SK-N-SH (cell line): Measurements from ENCODE around the gene KTN1. TPM values are rescaled to one million over a fixed set of nuclear protein-coding genes. Genes with fewer than 3 reads are reported as not detected.

Source experiments
- CTCF ChIA-PET: fragments of 300-600, 350-600 bp; formaldehyde crosslinking; extraction: SDS; loops from one replicate; lab custom pipeline; 2021; lab: Yijun Ruan, JAX
- POLR2A ChIA-PET: fragments of 350-600 bp; sonication (Branson Sonifier 250); formaldehyde crosslinking; extraction: SDS; loops from one replicate; lab custom pipeline; 2020; ENCODE audit warnings: antibody characterized with exemption, inconsistent platforms; lab: Yijun Ruan, JAX
- DNase-seq: peaks from one replicate; pipeline ENCODE4 v3.0.0; 2012
- H2AFZ ChIP-seq: fragments of 200-600 bp; sonication (generic); 2 replicates; pipeline ENCODE4 v1.8.1; 2016; ENCODE audit warnings: antibody characterized with exemption, mild to moderate bottlenecking, low read depth
- H3F3A ChIP-seq: fragments of 200-600 bp; sonication (generic); replicated peaks from 2 replicates; pipeline ENCODE3; 2016; ENCODE audit warnings: antibody characterized with exemption, mild to moderate bottlenecking; ENCODE audit not compliant: insufficient read depth
- H3K27ac ChIP-seq, 2 experiments: fragments of 200-500 bp in 1 of 2; fragments of 200-600 bp in 1 of 2; sonication (Bioruptor generic) in 1 of 2; sonication (generic), shearing (Covaris generic) in 1 of 2; 2 replicates each; pipeline versions ENCODE4 v1.5.1 to v1.6.1; 2014 to 2016; ENCODE audit warnings: low read depth in 2 of 2, inconsistent platforms in 1 of 2, low read length in 1 of 2, mild to moderate bottlenecking in 1 of 2, mixed read lengths in 1 of 2
- H3K27me3 ChIP-seq: fragments of 200-600 bp; sonication (generic), shearing (Covaris generic); 2 replicates; pipeline ENCODE4 v1.6.1; 2016; ENCODE audit warnings: mixed run types; ENCODE audit not compliant: insufficient read depth
- H3K36me3 ChIP-seq, 2 experiments: fragments of 200-500 bp in 1 of 2; fragments of 200-600 bp in 1 of 2; sonication (Bioruptor generic) in 1 of 2; sonication (generic) in 1 of 2; replicated peaks in 1 of 2; 2 replicates each; pipeline versions ENCODE3 to v1.5.1; 2014 to 2016; ENCODE audit warnings: low read length in 1 of 2, mild to moderate bottlenecking in 1 of 2; ENCODE audit not compliant: insufficient read depth in 2 of 2, control insufficient read depth in 1 of 2
- H3K4me1 ChIP-seq, 2 experiments: fragments of 200-500 bp in 1 of 2; fragments of 200-600 bp in 1 of 2; sonication (Bioruptor generic) in 1 of 2; sonication (generic), shearing (Covaris generic) in 1 of 2; 2 replicates each; pipeline versions ENCODE4 v1.5.1 to v1.6.1; 2014 to 2016; ENCODE audit warnings: low read depth in 1 of 2, low read length in 1 of 2, mixed run types in 1 of 2; ENCODE audit not compliant: insufficient read depth in 2 of 2, control insufficient read depth in 1 of 2
- H3K4me2 ChIP-seq: fragments of 200-600 bp; sonication (generic), shearing (Covaris generic); 2 replicates; pipeline ENCODE4 v1.6.1; 2017; ENCODE audit warnings: mixed run types
- H3K4me3 ChIP-seq, 2 experiments: fragments of 200-500 bp in 1 of 2; fragments of 200-600 bp in 1 of 2; sonication (Bioruptor generic) in 1 of 2; sonication (generic), shearing (Covaris generic) in 1 of 2; 2 replicates each; pipeline versions ENCODE4 v1.5.1 to v1.8.1; 2014 to 2016; ENCODE audit warnings: low read depth in 2 of 2, inconsistent platforms in 1 of 2, low read length in 1 of 2, mild to moderate bottlenecking in 1 of 2, mixed read lengths in 1 of 2, moderate library complexity in 1 of 2
- H3K79me2 ChIP-seq: fragments of 200-600 bp; sonication (generic); 2 replicates; pipeline ENCODE4 v1.8.1; 2017; ENCODE audit warnings: mild to moderate bottlenecking; ENCODE audit not compliant: insufficient read depth
- H3K9ac ChIP-seq: fragments of 200-600 bp; sonication (generic); 2 replicates; pipeline ENCODE4 v1.6.1; 2017; ENCODE audit warnings: mixed run types
- H3K9me2 ChIP-seq: fragments of 200-600 bp; sonication (generic); 2 replicates; pipeline ENCODE4 v1.6.1; 2017; ENCODE audit warnings: mixed run types
- H3K9me3 ChIP-seq: fragments of 200-600 bp; sonication (generic); 2 replicates; pipeline ENCODE4 v1.6.1; 2017; ENCODE audit warnings: mixed run types, mild to moderate bottlenecking, moderate library complexity
- H4K20me1 ChIP-seq: fragments of 200-600 bp; sonication (generic); 2 replicates; pipeline ENCODE4 v1.6.1; 2017; ENCODE audit warnings: mild to moderate bottlenecking, mixed run types; ENCODE audit not compliant: insufficient read depth
- CTCF ChIP-seq: fragments of 200-600 bp; sonication (generic); IDR thresholded peaks from 2 replicates; pipeline ENCODE4 v1.6.1; 2017; ENCODE audit warnings: antibody characterized with exemption, mild to moderate bottlenecking, moderate library complexity
- EZH2phosphoT487 ChIP-seq: fragments of 200-600 bp; sonication (generic); IDR thresholded peaks from 2 replicates; pipeline ENCODE4 v1.6.1; 2017; ENCODE audit warnings: low read depth, mixed run types, mild to moderate bottlenecking, antibody characterized with exemption, moderate library complexity, borderline replicate concordance
- FOSL2 ChIP-seq: IDR thresholded peaks from 2 replicates; pipeline ENCODE4 v1.4.0; 2012; ENCODE audit warnings: low read depth, mild to moderate bottlenecking, moderate library complexity, borderline replicate concordance
- GABPA ChIP-seq: IDR thresholded peaks from 2 replicates; pipeline ENCODE4 v1.4.0; 2012; ENCODE audit warnings: low read depth, mild to moderate bottlenecking
- GATA2 ChIP-seq: sonication (generic); formaldehyde crosslinking; IDR thresholded peaks from 2 replicates; pipeline ENCODE4 v1.5.0; 2020; ENCODE audit warnings: mild to moderate bottlenecking, missing genetic modification reagents
- JUND ChIP-seq: IDR thresholded peaks from 2 replicates; pipeline ENCODE4 v1.4.0; 2012
- MAX ChIP-seq: IDR thresholded peaks from 2 replicates; pipeline ENCODE4 v1.4.0; 2012; ENCODE audit warnings: low read depth
- MEF2A ChIP-seq: IDR thresholded peaks from 2 replicates; pipeline ENCODE4 v1.4.0; 2012; ENCODE audit warnings: low read depth, borderline replicate concordance
- NFIC ChIP-seq: IDR thresholded peaks from 2 replicates; pipeline ENCODE4 v1.4.0; 2012; ENCODE audit warnings: borderline replicate concordance
- POLR2AphosphoS5 ChIP-seq: IDR thresholded peaks from 2 replicates; pipeline ENCODE4 v1.6.1; 2012; ENCODE audit warnings: low read depth, low read length
- RAD21 ChIP-seq: IDR thresholded peaks from 2 replicates; pipeline ENCODE4 v1.6.1; 2012; ENCODE audit warnings: mild to moderate bottlenecking, low read length
- RCOR1 ChIP-seq: fragments of 150-350 bp; IDR thresholded peaks from 2 replicates; pipeline ENCODE4 v1.6.1; 2017; ENCODE audit warnings: antibody characterized with exemption, low read length
- REST ChIP-seq: IDR thresholded peaks from 2 replicates; pipeline ENCODE4 v1.6.1; 2012; ENCODE audit warnings: mild to moderate bottlenecking, low read depth, low read length, moderate library complexity
- RFX5 ChIP-seq: IDR thresholded peaks from 2 replicates; pipeline ENCODE4 v1.6.1; 2012; ENCODE audit warnings: mild to moderate bottlenecking, improper control_type of control experiment, low read length
- SMC3 ChIP-seq: IDR thresholded peaks from 2 replicates; pipeline ENCODE4 v1.6.1; 2012; ENCODE audit warnings: low read depth, low read length, improper control_type of control experiment
- TEAD4 ChIP-seq: IDR thresholded peaks from 2 replicates; pipeline ENCODE4 v1.4.0; 2012; ENCODE audit warnings: mild to moderate bottlenecking, borderline replicate concordance; ENCODE audit not compliant: insufficient read depth
- ZBTB33 ChIP-seq: IDR thresholded peaks from 2 replicates; pipeline ENCODE4 v1.4.0; 2012; ENCODE audit warnings: low read depth, borderline replicate concordance
- WGBS: methylation state at CpG from one replicate; pipeline ENCODE4 v1.1.6; 2017; ENCODE audit warnings: low lambda C conversion rate; 5-methylcytosine and 5-hydroxymethylcytosine counted together
- polyA plus RNA-seq, 3 experiments: library from polyadenylated mRNA; depleted of rRNA; stranded (reverse); fragments of >200 nt; gene quantifications; 2 replicates each; pipeline ENCODE4 v1.2.3, GENCODE V29; 2012

The KTN1 gene
- polyA plus RNA-seq, 1 of the 3 experiments (the other 2 are of a cell fraction), result 39.5 TPM

GRCh38 chr14:55671641-55672040 lies 91.6 kb downstream of the KTN1 start (continued):
- TF ChIP-seq CTCF, result no peak

GRCh38 chr14:55673048-55673447 lies 93.0 kb downstream of the KTN1 start:
- 97% methylated on average over 2 of the region's 2 CpGs for WGBS

GRCh38 chr14:55681096-55681495 lies 101.1 kb downstream of the KTN1 start:
- H3K9me3 ChIP-seq, result no peaks in the 10 kb centered on the region
- no peaks in the 10 kb centered on the region for H3K79me2 ChIP-seq
- H2AFZ ChIP-seq, result no peak overlapping the region
- peaks cover 81 to 90% of the 10 kb centered on the region in 2 experiments for H3K36me3 ChIP-seq
- no peaks in the 10 kb centered on the region for H3K27me3 ChIP-seq
- DNase-seq, result no peak
- 98% methylated on average over 2 of the region's 2 CpGs for WGBS
- ChIA-PET POLR2A (no interaction called here), CTCF (interaction anchor here (1.1 to 1.8 kb wide), 3 partner anchors 9 to 235 kb away, joined by 3 to 4 read pairs (median 3); no protein-coding TSS in a partner anchor)
- H3K9me2 ChIP-seq, result no peaks in the 10 kb centered on the region
- H3K9ac ChIP-seq, result no peak overlapping the region
- no peak overlapping the region for H3K27ac ChIP-seq
- H4K20me1 ChIP-seq, result no peaks in the 10 kb centered on the region
- H3F3A ChIP-seq, result no peaks in the 10 kb centered on the region
- H3K4me2 ChIP-seq, result no peak overlapping the region
- no peaks in the 10 kb centered on the region for H3K4me1 ChIP-seq
- H3K4me3 ChIP-seq, result no peak overlapping the region
- TF ChIP-seq FOSL2, result no peak
- TF ChIP-seq SMC3, result no peak
- no peak for TF ChIP-seq RCOR1
- no peak for TF ChIP-seq REST
- TF ChIP-seq GATA2 (CRISPR knock-in tag), result no peak
- no peak for TF ChIP-seq EZH2phosphoT487
- no peak for TF ChIP-seq MAX
- no peak for TF ChIP-seq NFIC

More at GRCh38 chr14:55673048-55673447, 93.0 kb downstream of the KTN1 start:
- peaks cover 71 to 74% of the 10 kb centered on the region in 2 experiments for H3K36me3 ChIP-seq
- H3K27ac ChIP-seq, result no peak overlapping the region
- no peak overlapping the region for H2AFZ ChIP-seq
- H3K4me2 ChIP-seq, result no peak overlapping the region
- TF ChIP-seq TEAD4 (no peak), GABPA (no peak), FOSL2 (no peak), ZBTB33 (no peak), RAD21 (no peak), RFX5 (no peak), MEF2A (no peak), NFIC (no peak), JUND (no peak), POLR2AphosphoS5 (no peak)
- no peak overlapping the region for H3K4me3 ChIP-seq
- no peaks in the 10 kb centered on the region for H3K9me2 ChIP-seq
- no peaks in the 10 kb centered on the region for H3K9me3 ChIP-seq
- ChIA-PET CTCF (interaction anchor here (1.0 to 2.1 kb wide), 2 partner anchors 22 to 227 kb away, joined by 3 to 6 read pairs; no protein-coding TSS in a partner anchor), POLR2A (no interaction called here)
- no peak for DNase-seq
- H3K9ac ChIP-seq, result no peak overlapping the region
- H3K4me1 ChIP-seq, result no peaks in the 10 kb centered on the region; a peak in 1 of 4 replicates
- no peaks in the 10 kb centered on the region for H4K20me1 ChIP-seq
- H3F3A ChIP-seq, result no peaks in the 10 kb centered on the region
- no peaks in the 10 kb centered on the region for H3K79me2 ChIP-seq
- no peaks in the 10 kb centered on the region for H3K27me3 ChIP-seq
